ENCODE measurements around the gene YIPF5. TPM values are rescaled to one million over a fixed set of nuclear protein-coding genes. Genes with fewer than 3 reads are reported as not detected.

YIPF5 gene
- total RNA-seq, 3 donors from 2014 or later = 45.9 to 53.6 (median 53.5) TPM

GRCh38 chr5:144191998-144192397 is 21.5 kb upstream of the YIPF5 start:
- DNase-seq = peak in 1 of 3 donors; percentile 28
- Histone ChIP-seq H3K4me1 (ENCODE audit: low read depth) (peaks cover 9% of the 10 kb centered on the region), H3K4me3 (no peak overlapping the region), H3K36me3 (ENCODE audit: low read depth) (no peaks in the 10 kb centered on the region), H3K9me3 (no peaks in the 10 kb centered on the region)
- intact Hi-C loops (cut with DNase I, micrococcal nuclease) = no loop called here
- peak; percentile 18 for TF ChIP-seq CTCF (IDR thresholded peaks at IDR 0.05)
- peak; percentile 79 for ATAC-seq

- TF ChIP-seq CTCF (IDR thresholded peaks at IDR 0.05) = no peak
- H3K4me1 ChIP-seq (ENCODE audit: low read depth) = peaks cover 9% of the 10 kb centered on the region
- H3K4me3 ChIP-seq = no peak overlapping the region
- DNase-seq (no peak), ATAC-seq (no peak)
- no peaks in the 10 kb centered on the region for H3K9me3 ChIP-seq
- H3K36me3 ChIP-seq (ENCODE audit: low read depth) = no peaks in the 10 kb centered on the region
- intact Hi-C loops (cut with DNase I, micrococcal nuclease) = no loop called here
Measured at GRCh38 chr5:144191531-144191930, 21.1 kb upstream of the YIPF5 start.

- ATAC-seq = peak; percentile 86
- TF ChIP-seq CTCF (IDR thresholded peaks at IDR 0.05) = no peak
Measured at GRCh38 chr5:144189800-144190429, 19.5 kb upstream of the YIPF5 start.

DNA sequence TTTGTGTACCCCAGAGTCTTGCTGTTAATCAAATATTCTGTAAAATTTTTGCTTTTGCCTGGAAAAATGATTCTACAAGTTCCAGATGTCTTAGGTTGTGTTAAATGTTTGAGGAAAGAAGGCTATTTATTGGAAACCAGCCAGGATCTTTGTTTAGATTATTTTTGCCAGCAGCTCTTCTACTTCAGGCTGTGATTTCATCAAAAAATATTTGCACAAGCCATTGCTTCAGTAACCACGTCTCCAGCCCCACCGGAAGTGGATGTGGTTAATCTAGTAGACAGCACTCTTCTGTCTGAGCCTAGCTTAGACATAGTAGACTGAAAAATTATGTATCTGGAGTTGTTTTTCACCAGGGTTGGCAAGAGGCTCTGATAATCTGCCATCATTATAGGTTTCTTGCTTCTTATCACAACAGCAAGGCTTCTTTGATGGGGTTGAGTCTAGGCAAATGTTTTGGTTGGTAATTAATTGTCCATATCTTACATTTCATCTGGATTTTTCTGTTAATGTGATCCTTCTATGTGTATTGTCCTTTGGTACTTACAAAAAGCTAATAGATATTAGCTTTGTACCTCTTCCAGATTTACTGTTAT is 17.3 kb upstream of the YIPF5 start:
- intact Hi-C loops (cut with DNase I, micrococcal nuclease) = no loop called here
- peak in 2 of 3 donors; percentile 69 to 79 for DNase-seq
- peak; percentile 70 for ATAC-seq
- Histone ChIP-seq H3K4me1 (ENCODE audit: low read depth) (peaks cover 11% of the 10 kb centered on the region), H3K9me3 (no peaks in the 10 kb centered on the region), H3K4me3 (no peak overlapping the region), H3K36me3 (ENCODE audit: low read depth) (no peaks in the 10 kb centered on the region)
- TF ChIP-seq CTCF (IDR thresholded peaks at IDR 0.05) = no peak

More at GRCh38 chr5:144189800-144190429, 19.5 kb upstream of the YIPF5 start:
- intact Hi-C loops (cut with DNase I, micrococcal nuclease) = no loop called here
- Histone ChIP-seq H3K4me1 (ENCODE audit: low read depth) (peaks cover 9% of the 10 kb centered on the region), H3K36me3 (ENCODE audit: low read depth) (no peaks in the 10 kb centered on the region), H3K9me3 (no peaks in the 10 kb centered on the region), H3K4me3 (no peak overlapping the region)
- DNase-seq = peak in 2 of 3 donors; percentile 48 to 51

GRCh38 chr5:144183254-144183889 is 12.9 kb upstream of the YIPF5 start:
- no peak overlapping the region for H3K4me3 ChIP-seq
- peak in 1 of 3 donors; percentile 23 for DNase-seq
- TF ChIP-seq CTCF (IDR thresholded peaks at IDR 0.05) = peak; percentile 12
- H3K9me3 ChIP-seq = no peaks in the 10 kb centered on the region
- no peaks in the 10 kb centered on the region for H3K36me3 ChIP-seq (ENCODE audit: low read depth)
- intact Hi-C loops (cut with DNase I, micrococcal nuclease) = loop anchor here in 1 of 2 donors (5.0 kb wide), 1 partner anchor 286 kb away; no protein-coding TSS in a partner anchor
- peaks cover 11% of the 10 kb centered on the region for H3K4me1 ChIP-seq (ENCODE audit: low read depth)
- ATAC-seq = no peak

Measured in mucosa of descending colon (tissue), 3 donors.